IMR-90 (cell line): ENCODE measurements around the gene RABEP1. TPM values are rescaled to one million over a fixed set of nuclear protein-coding genes. Genes with fewer than 3 reads are reported as not detected.

Source experiments
- ATAC-seq: fragments of 200-7000 bp; cut with Tn5 transposase; 2 replicates; pipeline ENCODE4 v1.9.1; 2020; ENCODE audit warnings: low read depth, mild to moderate bottlenecking, moderate library complexity
- BruUV-seq: library from RNA; stranded (reverse); fragments of 400-500 nt; replicated peaks from 2 replicates; lab custom pipeline; 2021; lab: Mats Ljungman, UMichigan
- CTCF ChIA-PET: fragments of 300-600 bp; formaldehyde crosslinking; extraction: SDS; loops from one replicate; lab custom pipeline; 2021; ENCODE audit warnings: antibody characterized with exemption; lab: Yijun Ruan, JAX
- POLR2A ChIA-PET: fragments of 300-600 bp; sonication (Branson Sonifier 250); formaldehyde crosslinking; loops from one replicate; lab custom pipeline; 2022; ENCODE audit warnings: antibody characterized with exemption; ENCODE audit not compliant: unreplicated experiment; lab: Charles Lee
- DNase-seq: peaks from one replicate; pipeline ENCODE4 v3.0.0; 2013
- H2AFZ ChIP-seq: replicated peaks from 2 replicates; pipeline ENCODE3; 2013; ENCODE audit warnings: low read length, mild to moderate bottlenecking; ENCODE audit not compliant: poor library complexity
- H2AK5ac ChIP-seq: 2 replicates; pipeline ENCODE4 v1.6.1; 2013; ENCODE audit warnings: low read depth, low read length, inconsistent platforms
- H2AK9ac ChIP-seq: replicated peaks from 2 replicates; pipeline ENCODE3; 2013; ENCODE audit warnings: mild to moderate bottlenecking, low read depth, low read length, moderate library complexity; ENCODE audit not compliant: poor library complexity
- H2BK120ac ChIP-seq: 2 replicates; pipeline ENCODE4 v1.6.1; 2013; ENCODE audit warnings: low read depth, low read length, inconsistent platforms
- H2BK15ac ChIP-seq: 3 replicates; pipeline ENCODE4 v1.6.1; 2013; ENCODE audit warnings: low read depth, low read length, inconsistent platforms
- H2BK20ac ChIP-seq: 2 replicates; pipeline ENCODE4 v1.6.1; 2013; ENCODE audit warnings: low read depth, mild to moderate bottlenecking, inconsistent platforms, low read length, moderate library complexity
- H2BK5ac ChIP-seq: 2 replicates; pipeline ENCODE4 v1.6.1; 2013; ENCODE audit warnings: mild to moderate bottlenecking, low read depth, low read length, inconsistent platforms; ENCODE audit not compliant: poor library complexity, severe bottlenecking
- H3K14ac ChIP-seq: replicated peaks from 2 replicates; pipeline ENCODE4 v1.6.1; 2013; ENCODE audit warnings: low read depth, low read length, inconsistent platforms
- H3K18ac ChIP-seq: 2 replicates; pipeline ENCODE4 v1.6.1; 2013; ENCODE audit warnings: low read depth, low read length, control low read depth
- H3K23ac ChIP-seq: 2 replicates; pipeline ENCODE4 v1.6.1; 2013; ENCODE audit warnings: low read depth, low read length, inconsistent platforms
- H3K27ac ChIP-seq: 2 replicates; pipeline ENCODE4 v1.5.1; 2013; ENCODE audit warnings: mild to moderate bottlenecking, control low read depth, low read length; ENCODE audit not compliant: insufficient read depth
- H3K27me3 ChIP-seq: 2 replicates; pipeline ENCODE4 v1.6.1; 2013; ENCODE audit warnings: low read length; ENCODE audit not compliant: control insufficient read depth, insufficient read depth
- H3K36me3 ChIP-seq: 2 replicates; pipeline ENCODE4 v1.6.1; 2013; ENCODE audit warnings: low read length, mixed read lengths; ENCODE audit not compliant: control insufficient read depth, insufficient read depth
- H3K4ac ChIP-seq: 2 replicates; pipeline ENCODE4 v1.6.1; 2013; ENCODE audit warnings: low read depth, low read length, inconsistent platforms
- H3K4me1 ChIP-seq: 2 replicates; pipeline ENCODE4 v1.6.1; 2013; ENCODE audit warnings: low read length, mixed read lengths; ENCODE audit not compliant: control insufficient read depth, insufficient read depth
- H3K4me2 ChIP-seq: 2 replicates; pipeline ENCODE4 v1.6.1; 2013; ENCODE audit warnings: low read depth, mild to moderate bottlenecking, control low read depth, low read length, moderate library complexity
- H3K4me3 ChIP-seq: 2 replicates; pipeline ENCODE4 v1.5.1; 2013; ENCODE audit warnings: low read depth, mild to moderate bottlenecking, control low read depth, low read length, moderate library complexity; ENCODE audit not compliant: insufficient read depth
- H3K56ac ChIP-seq: 2 replicates; pipeline ENCODE4 v1.6.1; 2013; ENCODE audit warnings: low read length, inconsistent platforms; ENCODE audit not compliant: insufficient read depth; ENCODE audit errors: extremely low read depth
- H3K79me1 ChIP-seq, 2 experiments: 2 replicates each; pipeline ENCODE4 v1.6.1; 2013; ENCODE audit warnings: low read length in 2 of 2, inconsistent platforms in 1 of 2, low read depth in 1 of 2
- H3K9ac ChIP-seq: 2 replicates; pipeline ENCODE4 v1.6.1; 2013; ENCODE audit warnings: low read depth, low read length, control low read depth
- H3K9me1 ChIP-seq: 2 replicates; pipeline ENCODE4 v1.6.1; 2013; ENCODE audit warnings: low read length, inconsistent platforms; ENCODE audit not compliant: insufficient read depth
- H3K9me3 ChIP-seq: 2 replicates; pipeline ENCODE4 v1.6.1; 2013; ENCODE audit warnings: low read length; ENCODE audit not compliant: control insufficient read depth, insufficient read depth
- H4K20me1 ChIP-seq: 2 replicates; pipeline ENCODE4 v1.6.1; 2013; ENCODE audit warnings: low read length, inconsistent platforms; ENCODE audit not compliant: insufficient read depth
- H4K5ac ChIP-seq: 2 replicates; pipeline ENCODE4 v1.6.1; 2013; ENCODE audit warnings: mild to moderate bottlenecking, low read depth, low read length, control low read depth
- H4K8ac ChIP-seq, 2 experiments: 2 replicates each; pipeline ENCODE4 v1.6.1; 2013; ENCODE audit warnings: low read depth in 2 of 2, low read length in 2 of 2, control low read depth in 1 of 2, inconsistent platforms in 1 of 2
- H4K91ac ChIP-seq: 2 replicates; pipeline ENCODE4 v1.6.1; 2013; ENCODE audit warnings: low read depth, low read length, inconsistent platforms; ENCODE audit not compliant: insufficient read depth
- CEBPB ChIP-seq: IDR thresholded peaks from 2 replicates; pipeline ENCODE4 v1.6.1; 2012; ENCODE audit warnings: low read depth, low read length, improper control_type of control experiment
- FOS ChIP-seq: fragments of 150-350 bp; IDR thresholded peaks from 2 replicates; pipeline ENCODE4 v1.6.1; 2016; ENCODE audit warnings: low read depth, low read length
- MXI1 ChIP-seq: IDR thresholded peaks from 2 replicates; pipeline ENCODE4 v1.6.1; 2012; ENCODE audit warnings: low read depth, mild to moderate bottlenecking, low read length, moderate library complexity, borderline replicate concordance
- NFE2L2 ChIP-seq: fragments of 150-350 bp; IDR thresholded peaks from 2 replicates; pipeline ENCODE4 v1.6.1; 2016; ENCODE audit warnings: low read depth, mild to moderate bottlenecking, low read length
- POLR2A ChIP-seq: IDR thresholded peaks from 2 replicates; pipeline ENCODE4 v1.6.1; 2012; ENCODE audit warnings: mild to moderate bottlenecking, low read depth, low read length
- WGBS, 2 experiments: methylation state at CpG; one replicate each; pipeline versions ENCODE4 v1.1.5 to v1.1.7; 2013; ENCODE audit warnings: missing lambda C conversion rate in 2 of 2; ENCODE audit not compliant: insufficient read length in 1 of 2; ENCODE audit errors: extremely low coverage in 2 of 2; 5-methylcytosine and 5-hydroxymethylcytosine counted together
- dilution Hi-C: fragments of 300-500 bp; cut with HindIII; formaldehyde crosslinking; loops from one replicate; pipeline ENCODE4 v1.14.3; 2018; ENCODE audit warnings: low sequenced_read_pairs; ENCODE audit not compliant: unreplicated experiment
- in situ Hi-C: fragments of 300-500 bp; cut with MboI; formaldehyde crosslinking; loops from 3 replicates; pipeline ENCODE4 v1.14.3; 2019; ENCODE audit warnings: low sequenced_read_pairs, inconsistent platforms, mixed read lengths
- intact Hi-C: fragments of 100-400 bp; cut with micrococcal nuclease; formaldehyde crosslinking; loops from 2 replicates; pipeline ENCODE4 v1.10.0; 2022
- polyA plus RNA-seq, 3 experiments: library from polyadenylated mRNA; depleted of rRNA; stranded (reverse); fragments of >200 nt; gene quantifications; 2 replicates each; pipeline ENCODE4 v1.2.3, GENCODE V29; 2012; ENCODE audit warnings: low replicate concordance in 1 of 3
- total RNA-seq: library from RNA; depleted of rRNA; stranded (reverse); fragments of >200 nt; gene quantifications from 2 replicates; pipeline ENCODE4 v1.2.3, GENCODE V29; 2012

Gene RABEP1
- total and polyA plus RNA-seq, 2 of the 4 experiments (the other 2 are of a cell fraction): 15.3 to 38.2 TPM

- H2BK20ac ChIP-seq: no peak overlapping the region
- peaks cover 7% of the 10 kb centered on the region for H3K36me3 ChIP-seq
- H3K4me1 ChIP-seq: peaks cover 3% of the 10 kb centered on the region
- no peak overlapping the region for H3K4me2 ChIP-seq
- POLR2A ChIA-PET: no interaction called here
- no peak overlapping the region for H2AFZ ChIP-seq
- DNase-seq: peak; percentile 11
- no peak overlapping the region for H2BK5ac ChIP-seq
- H3K14ac ChIP-seq: no peak overlapping the region
- peaks cover 17 to 35% of the 10 kb centered on the region in 2 experiments for H3K79me1 ChIP-seq
- H3K9ac ChIP-seq: no peak overlapping the region
- no peak overlapping the region for H3K4ac ChIP-seq
- intact Hi-C loops (no loop called here), dilution Hi-C loops (no loop called here), in situ Hi-C loops (no loop called here)
- H2BK120ac ChIP-seq: no peak overlapping the region
- peaks cover 6% of the 10 kb centered on the region for H3K9me1 ChIP-seq
- no TSS peak for BruUV-seq
- no peak overlapping the region for H3K56ac ChIP-seq
- no peaks in the 10 kb centered on the region for H3K27me3 ChIP-seq
- peak; percentile 37 for ATAC-seq
- H4K5ac ChIP-seq: no peak overlapping the region
- H4K20me1 ChIP-seq: peaks cover 11% of the 10 kb centered on the region; the same call in 1 of the 2 replicates
- H3K9me3 ChIP-seq: no peaks in the 10 kb centered on the region
- H2BK15ac ChIP-seq: no peak overlapping the region
- CTCF ChIA-PET: interaction anchor here (0.6 to 1.4 kb wide), 2 partner anchors 15 to 1179 kb away, joined by 3 to 4 read pairs; no protein-coding TSS in a partner anchor
- no peak overlapping the region; the same call in 1 of the 2 replicates for H3K18ac ChIP-seq
- no CpG with 5 or more reads among the region's 2 CpGs for WGBS, 2 experiments
- H2AK9ac ChIP-seq: no peak overlapping the region
- no peak overlapping the region for H2AK5ac ChIP-seq
- H3K4me3 ChIP-seq: no peak overlapping the region
- no peak overlapping the region for H4K8ac ChIP-seq
- no peak overlapping the region for H3K23ac ChIP-seq
- H4K91ac ChIP-seq: no peak overlapping the region
- TF ChIP-seq CEBPB (peak; percentile 22; the same call in 1 of the 2 replicates), NFE2L2 (no peak), POLR2A (no peak), FOS (no peak), MXI1 (no peak)
- no peak overlapping the region for H3K27ac ChIP-seq
These were observed 47.9 kb downstream of the RABEP1 start for GRCh38 chr17:5329784-5330557.
